GM21576 (cell line): ENCODE results near the gene SCMH1.

ENCODE experiments used
- ATAC-seq: cut with Tn5 transposase; IDR thresholded peaks from one replicate; pipeline ENCODE4 v1.9.1; 2021; ENCODE audit warnings: mild to moderate bottlenecking, moderate library complexity; ENCODE audit not compliant: unreplicated experiment

The SCMH1 gene

DNA sequence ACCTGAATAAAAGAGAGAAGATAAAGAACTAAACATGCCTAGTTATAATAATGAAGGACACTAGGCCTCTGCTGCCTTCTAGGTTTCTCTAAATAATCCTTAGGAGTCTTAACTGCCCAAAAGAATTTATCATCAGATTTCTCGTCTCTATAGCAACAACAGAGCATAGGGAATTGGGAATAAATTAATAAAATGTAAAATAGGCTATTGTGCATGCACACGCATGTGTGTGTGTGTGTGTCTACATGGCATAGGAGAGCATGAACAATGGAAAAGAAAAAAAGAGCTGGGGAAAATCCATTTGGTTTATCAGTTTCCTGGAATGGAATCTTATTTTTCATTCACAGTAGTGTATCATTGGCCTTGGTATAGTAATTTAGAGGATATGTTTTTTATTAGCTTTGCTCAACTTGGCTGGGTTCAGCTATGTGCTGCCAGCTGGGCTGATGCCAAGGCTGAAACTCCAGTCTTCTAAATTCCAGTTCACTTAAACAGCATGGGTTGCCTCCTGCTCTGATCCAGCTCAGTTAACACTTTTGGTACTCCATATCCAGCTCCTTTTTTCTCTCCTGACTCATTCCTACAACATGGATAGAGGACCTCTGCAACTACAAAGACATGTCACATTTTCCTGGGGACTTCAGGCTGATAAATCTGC lies 140.0 kb downstream of the SCMH1 start:
- no peak for ATAC-seq

DNA sequence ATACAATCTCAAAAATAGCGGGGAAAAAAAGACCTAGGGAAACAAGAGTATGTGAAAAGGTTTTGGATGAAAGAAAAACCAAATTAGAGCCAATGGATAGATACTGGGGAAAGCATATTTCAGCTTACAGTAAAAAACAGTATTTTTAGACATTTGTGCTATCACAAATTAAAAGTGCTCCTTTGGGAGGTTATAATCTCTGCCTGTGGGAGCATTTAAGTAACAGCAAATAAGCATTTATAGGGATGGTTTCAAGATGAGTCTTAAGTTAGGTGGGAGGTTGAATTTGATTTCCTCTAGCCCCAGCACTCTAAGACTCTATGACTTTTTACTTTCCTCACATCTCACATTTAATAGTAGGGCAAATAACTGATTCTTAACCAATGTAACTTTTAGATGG lies 141.0 kb downstream of the SCMH1 start:
- ATAC-seq, result no peak

DNA sequence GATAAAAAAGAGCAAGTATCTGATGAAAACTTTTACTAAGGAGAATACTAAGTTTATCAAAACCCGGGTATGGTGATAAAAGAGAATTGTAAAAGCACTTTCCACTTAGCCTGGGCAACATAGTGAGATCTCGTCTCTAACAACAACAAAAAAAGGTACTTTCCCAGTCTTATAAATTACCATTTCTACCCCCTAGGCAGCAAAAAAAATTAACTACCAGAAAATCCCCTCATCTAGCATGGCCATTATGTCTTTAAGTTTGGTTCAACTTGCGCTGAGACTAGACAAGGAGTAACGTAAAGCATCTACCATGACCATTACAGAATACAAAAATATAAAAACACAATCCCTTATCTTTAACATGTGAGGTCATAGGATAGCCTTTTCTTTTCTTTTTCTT lies 141.9 kb downstream of the SCMH1 start:
- ATAC-seq, result no peak

DNA sequence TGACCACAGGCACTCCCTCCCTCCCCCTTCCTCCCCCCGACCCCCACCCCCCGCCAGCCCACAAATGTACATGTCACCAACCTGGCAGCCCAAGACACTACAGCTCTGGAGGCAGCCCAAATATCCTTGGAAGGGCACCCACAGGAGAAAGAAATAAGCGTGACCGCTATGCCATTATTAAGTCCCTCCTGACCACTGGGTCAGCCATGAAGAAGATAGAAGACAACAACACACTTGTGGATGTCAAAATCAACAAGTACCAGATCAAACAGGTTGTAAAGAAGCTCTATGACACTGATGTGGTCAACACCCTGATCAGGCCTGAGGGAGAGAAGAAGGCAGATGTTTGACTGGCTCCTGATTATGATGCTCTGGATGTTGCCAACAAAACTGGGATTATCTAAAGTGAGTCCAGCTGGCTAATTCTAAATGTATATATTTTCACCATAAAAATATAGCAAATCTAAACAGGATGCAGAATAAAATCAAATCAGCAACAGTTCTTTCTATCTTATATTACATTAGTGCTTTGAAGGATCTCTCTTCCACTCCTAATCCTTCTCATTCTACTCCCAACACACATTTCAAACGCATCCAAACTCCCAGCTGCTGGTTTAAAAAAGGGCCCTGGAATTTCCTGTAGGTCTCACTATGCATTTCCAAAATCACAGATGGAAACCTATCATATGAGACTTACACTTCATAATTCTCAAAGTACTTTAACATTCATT lies 143.2 kb downstream of the SCMH1 start:
- no peak for ATAC-seq

DNA sequence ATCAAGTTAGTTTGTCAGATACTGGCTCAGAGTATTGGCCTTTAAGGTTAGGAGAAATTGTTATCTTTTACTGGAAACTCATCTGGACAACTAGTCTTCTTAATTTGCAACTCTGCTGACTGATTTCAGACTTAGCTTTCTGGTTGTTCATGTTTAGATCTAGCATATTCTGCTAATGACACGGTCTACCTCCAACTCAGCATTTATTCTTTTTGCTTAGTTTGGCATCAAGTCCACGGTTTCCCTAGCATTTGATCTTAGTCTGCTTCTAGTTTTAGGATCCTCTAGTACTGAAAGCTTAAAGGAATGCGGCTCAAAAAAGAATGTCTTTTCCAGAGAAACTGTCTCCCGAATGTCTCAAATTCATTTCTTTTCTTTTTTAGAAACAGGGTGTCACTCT lies 145.0 kb downstream of the SCMH1 start:
- ATAC-seq, result no peak

DNA sequence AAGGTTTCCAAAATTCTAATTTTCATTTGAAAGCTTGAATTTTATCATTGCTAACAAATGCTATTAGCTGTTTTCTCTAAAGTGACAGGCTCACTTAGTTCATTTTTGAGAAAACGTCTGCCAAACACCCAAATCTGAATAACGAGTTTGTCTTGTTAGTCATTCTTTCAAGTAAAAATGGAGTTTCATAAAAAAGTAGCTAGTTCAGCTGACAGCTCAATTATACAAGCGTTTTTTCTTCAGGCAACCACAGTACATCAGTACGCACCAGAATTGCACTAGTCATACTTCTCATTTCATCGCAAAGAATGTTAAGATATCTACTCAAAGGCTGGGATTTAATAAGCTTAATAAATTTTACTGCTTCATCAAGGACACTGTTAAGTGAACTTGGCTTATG lies 148.3 kb downstream of the SCMH1 start:
- no peak for ATAC-seq

DNA sequence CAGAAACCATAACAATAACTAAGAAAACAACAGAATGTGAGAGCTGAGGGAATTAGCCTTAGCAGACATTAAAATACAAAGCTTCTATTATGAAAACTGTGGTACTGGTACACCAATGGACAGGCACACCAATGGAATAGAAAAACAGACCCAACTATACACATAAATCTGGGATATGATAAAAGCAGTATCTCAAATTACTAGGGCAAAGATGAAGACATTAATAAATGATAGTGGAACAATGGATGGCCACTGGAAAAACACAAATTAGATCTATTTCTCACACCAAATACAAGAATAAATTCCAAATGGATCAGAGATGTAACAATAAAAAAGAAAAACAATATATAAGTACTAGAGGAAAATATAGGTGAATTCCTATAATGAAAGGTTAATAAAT lies 155.2 kb downstream of the SCMH1 start:
- no peak for ATAC-seq

DNA sequence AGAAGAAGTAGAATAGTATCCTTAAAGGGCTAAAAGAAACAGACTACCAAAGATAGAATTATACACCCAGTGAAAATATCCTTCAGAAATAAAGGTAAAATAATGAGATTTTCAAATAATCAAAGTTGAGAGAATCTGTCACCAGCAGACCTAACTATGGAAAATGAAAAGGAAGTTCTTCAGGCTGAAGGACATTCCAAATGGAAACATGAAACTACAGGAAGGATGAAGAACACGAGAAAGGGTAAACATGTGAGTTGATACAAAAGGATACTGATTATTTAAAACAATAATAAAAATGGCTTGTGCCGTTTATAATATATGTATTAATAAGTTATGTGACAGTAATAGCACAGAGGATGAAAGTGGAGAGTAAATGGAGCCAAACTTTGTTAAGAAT lies 163.5 kb downstream of the SCMH1 start:
- no peak for ATAC-seq

DNA sequence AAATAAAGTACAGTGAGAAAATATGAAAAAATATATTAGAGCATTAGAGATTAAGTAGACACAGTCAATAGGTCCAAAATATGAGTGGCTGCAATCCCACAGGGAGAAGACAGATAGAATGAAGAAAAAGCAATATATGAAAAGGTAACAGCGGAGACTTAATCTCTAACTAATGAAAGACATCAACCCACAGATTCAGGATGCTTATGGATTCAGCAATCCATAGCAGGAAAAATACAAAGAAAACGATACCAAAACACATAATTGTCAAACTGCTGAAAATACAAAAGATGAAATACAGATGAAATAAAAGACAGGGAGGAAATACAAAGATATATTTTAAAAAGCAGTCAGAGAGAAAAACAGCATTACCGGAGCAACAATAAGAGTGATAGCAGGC lies 163.9 kb downstream of the SCMH1 start:
- no peak for ATAC-seq

DNA sequence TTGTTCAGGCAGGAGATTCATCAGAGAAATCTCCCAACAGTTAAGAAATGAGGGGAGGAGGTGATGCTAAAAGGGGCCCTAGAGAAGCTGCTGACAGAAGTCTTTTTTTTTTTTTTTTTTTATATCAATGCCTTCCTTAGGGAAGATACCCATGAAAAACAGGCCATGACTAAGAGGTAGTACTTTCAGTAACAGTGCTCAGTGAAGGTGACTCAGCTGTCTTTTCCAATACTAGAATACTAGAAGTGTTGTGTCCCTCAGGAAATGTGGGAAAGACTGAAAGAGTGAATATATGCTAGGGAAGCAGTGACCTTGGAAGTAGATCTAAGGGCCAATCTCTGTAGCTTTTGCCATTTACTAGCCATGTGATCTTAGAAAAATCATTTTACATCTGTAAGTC lies 168.1 kb downstream of the SCMH1 start:
- ATAC-seq, result no peak

DNA sequence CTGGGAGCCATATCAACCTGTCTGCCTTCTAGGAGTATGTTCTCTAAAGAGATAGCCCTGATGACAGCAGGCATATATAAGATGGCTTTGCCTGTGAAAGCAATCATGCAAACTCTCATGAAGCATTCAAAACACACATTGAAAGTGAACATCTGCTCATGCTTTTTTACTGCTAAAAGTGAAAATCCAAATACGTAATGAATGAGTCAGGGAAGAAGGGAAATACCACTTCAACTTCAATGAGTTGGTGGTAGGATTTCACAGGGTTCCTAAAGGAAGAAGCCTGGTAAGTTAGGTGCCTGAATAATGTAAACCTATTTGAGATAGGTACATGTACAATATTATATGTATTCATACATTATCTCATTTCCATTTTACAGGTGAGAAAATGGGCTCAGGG lies 170.1 kb downstream of the SCMH1 start:
- ATAC-seq, result no peak

DNA sequence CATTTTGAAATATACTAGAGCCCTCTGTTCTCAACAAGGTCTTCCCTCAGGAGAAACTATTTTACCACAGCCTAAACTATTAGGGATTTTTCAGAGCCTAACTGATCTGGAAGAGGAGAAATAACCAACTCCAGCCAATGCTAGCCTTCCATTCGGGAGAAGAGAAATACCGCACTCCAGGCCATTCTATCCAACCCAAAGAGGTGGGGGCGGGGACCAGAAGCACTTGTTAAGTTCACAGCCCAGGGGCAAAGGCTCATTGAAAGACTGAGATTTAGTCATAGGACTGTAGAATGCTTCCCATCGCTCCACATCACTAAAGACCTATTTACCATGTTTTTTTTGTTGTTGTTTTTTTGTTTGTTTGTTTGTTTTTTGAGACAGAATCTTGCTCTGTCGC lies 185.2 kb downstream of the SCMH1 start:
- no peak for ATAC-seq

DNA sequence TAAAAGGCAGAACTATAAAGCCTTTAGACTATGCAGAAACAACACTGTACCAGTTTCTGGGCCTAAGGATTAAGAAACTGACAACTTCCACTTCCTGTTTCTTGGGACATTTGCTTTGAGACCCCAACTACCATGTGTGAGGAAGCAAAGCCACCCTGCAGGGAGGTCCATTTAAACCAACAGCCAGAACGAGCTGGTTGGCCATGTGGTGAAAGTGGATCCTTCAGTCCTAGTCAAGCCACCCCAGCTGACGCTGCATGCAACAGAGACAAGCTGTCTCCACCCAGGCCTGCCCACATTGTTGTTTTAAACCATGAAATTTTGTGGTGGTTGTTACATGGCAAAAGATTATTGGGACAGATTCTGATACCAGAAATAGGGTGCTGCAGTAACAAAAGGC lies 188.8 kb downstream of the SCMH1 start:
- no peak for ATAC-seq

DNA sequence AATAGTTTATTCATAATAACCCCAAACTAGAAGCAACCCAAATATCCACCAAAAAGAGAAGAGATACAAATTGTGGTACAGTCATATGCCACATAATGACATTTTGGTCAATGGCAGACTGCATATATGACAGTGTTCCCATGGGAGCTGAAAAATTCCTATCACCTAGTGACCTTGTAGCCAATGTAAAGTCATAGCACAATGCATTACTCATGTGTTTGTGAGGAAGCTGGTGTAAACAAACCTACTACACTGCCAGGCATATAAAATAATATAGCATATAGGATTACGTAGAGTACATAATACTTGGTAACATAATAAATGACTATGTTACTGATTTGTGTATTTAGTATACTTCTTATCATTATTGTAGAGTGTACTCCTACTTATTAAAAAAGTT lies 191.1 kb downstream of the SCMH1 start:
- no peak for ATAC-seq

DNA sequence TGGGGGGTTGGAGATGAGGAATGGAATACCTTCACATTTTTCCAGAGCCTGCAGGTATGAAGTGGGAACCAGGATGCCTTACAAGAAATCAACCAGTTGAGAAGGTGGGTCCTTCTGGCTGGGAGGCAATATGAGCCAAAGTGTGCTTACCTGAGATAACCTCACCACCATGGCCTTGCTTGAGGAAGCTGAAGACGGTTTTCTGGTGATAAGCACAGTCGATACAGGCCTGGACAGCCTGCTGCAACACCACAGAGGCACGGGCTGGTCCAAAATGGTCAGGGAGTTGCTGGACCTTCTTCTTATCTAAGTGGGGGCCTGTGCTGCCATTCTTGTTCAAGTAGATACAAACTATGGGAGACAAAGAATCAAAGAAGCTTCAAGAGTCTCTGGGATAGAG lies 193.6 kb downstream of the SCMH1 start:
- ATAC-seq, result no peak

DNA sequence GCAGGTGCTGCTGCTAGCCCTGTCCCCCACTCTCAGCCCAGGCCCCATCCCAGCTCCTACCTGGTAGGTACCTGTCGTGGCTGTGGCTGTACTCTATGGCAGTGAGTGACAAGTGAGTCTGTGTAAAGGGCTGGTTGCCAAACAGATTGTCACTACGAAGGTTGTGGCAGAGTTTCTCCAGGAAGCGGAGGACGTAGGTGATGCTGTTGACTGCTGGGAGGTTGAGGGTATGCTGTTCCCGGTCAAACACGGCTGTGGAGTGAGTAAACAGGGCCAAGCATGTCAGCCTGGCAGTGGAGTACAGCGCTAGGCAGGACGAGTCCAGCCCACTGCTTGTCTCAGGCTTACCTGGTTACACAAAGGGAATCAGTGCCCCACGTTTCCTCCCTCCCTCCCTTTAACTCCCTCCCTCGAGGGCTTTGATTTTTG lies 195.7 kb downstream of the SCMH1 start:
- ATAC-seq, result no peak

DNA sequence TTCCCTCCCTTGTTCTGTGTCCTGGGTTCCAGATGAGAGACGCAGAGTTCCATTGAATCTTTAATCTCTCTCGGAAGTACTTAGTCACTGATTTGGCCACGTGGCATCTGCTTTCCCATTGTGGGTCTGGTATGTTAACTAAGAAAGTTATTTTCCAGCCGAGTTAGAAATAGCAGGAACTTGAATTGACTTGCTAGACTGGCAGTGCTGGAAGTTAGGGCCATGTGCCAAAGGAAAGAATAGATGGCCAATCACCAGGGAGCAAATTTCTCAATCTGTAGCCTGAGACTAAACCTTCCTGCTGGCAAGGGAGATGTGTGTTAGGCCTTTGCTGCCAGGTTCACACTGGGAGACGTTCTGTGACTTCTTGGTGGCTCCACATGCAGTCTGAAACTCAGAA lies 196.4 kb downstream of the SCMH1 start:
- ATAC-seq, result no peak

DNA sequence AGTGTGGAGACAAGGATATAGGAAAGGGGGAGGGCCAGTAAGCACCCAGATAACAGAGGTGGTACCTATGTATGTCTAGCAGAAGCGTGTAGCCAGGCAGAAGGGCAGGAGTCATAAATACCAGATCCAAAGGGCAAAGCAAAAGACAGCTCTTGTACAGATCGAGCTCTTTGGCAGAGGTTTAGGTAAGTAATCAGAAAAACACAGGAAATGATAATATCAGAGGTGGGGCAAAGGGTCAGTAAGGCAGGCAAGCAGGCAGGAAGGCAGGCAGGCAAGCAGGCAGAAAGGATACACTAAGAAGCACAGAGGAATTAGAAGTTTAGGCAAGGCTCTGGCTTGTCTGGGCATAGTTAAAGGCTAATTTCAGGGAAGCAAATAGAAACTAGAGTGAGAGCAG lies 197.9 kb downstream of the SCMH1 start:
- no peak for ATAC-seq

DNA sequence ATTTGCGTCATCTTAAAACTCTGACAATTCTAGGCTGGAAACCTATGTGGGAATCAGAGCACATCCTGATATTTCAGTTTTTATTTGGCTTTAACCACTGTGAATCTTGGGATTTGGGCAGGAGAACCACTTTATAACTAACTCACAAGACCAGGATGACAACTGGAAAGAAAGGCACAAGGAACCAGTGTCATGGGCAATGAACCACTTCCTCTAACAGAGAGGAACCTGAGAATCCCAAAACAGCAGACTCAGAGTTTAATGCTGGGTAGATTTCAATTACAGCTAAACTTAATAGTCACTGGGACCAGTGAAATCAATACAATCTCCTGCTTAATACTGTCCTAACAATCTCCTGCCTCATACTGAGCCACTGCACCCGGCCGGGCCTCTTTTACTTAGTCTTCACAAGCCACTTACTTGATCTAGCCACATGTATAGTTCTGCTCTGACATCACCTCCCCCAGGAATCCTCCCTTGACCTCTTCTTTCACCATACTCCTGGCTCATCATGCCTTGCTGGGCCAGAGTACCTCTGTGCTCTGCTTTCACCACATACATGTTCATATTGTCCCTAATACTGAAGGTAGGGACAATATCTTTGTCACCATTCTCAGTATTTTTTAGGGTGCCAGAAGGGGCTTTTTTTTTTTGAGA lies 200.4 kb downstream of the SCMH1 start:
- no peak for ATAC-seq

DNA sequence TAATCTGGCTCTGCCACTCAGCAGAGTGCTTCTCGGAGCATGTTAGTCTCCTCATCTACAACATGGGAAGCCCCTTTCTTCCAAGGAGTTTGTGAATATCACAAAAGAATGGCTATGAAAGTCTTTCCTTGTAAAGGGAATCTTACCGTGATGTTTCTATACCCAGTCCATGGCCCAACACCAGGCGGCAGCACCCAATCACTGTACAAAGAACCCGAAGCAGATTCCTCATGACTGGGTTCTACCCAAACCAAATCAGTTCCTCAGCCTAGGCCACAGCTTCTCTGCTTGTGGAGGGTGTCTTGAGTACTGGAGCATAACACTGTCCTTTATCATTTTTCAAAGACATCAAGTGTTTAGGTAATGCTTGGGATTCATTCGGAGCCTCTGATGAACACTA lies 204.0 kb downstream of the SCMH1 start:
- ATAC-seq, result no peak

DNA sequence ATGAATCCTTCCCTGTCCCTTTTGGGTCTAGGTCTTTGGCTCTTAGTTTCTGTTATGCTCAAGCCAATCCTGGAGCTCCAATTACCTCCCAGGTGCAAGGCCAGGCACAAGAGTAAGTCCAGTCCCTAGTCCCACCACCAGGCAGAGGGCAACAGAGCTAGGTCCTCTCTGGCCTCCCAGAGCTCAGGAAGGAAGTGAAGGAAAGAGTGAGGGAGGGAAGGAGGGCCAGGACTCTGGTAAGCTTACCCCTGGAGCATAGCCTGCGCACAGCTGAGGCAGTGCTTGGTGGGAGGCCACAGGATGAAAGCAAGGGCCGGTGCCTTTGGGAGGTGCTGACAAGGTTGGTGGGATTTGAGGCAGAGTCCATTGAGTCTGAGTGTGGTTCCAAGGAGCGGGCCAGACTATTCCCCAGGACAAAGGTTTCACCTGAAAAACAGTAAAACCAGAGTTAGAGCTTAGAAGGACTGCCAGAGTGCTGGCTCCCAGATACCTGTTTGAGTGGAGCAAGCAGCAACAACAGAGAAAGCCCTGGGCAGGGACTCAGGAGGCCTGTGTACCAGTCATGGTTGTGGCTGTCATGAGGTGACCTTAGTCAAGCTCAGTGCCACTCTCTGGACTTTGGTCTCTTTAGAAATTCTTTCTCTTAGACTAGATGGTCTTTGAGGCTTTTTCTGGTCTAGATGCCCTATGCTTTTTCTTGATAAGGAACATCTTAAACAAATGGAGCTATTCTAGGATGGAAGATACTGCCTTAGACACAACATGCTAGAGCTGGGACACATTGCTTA lies 204.8 kb downstream of the SCMH1 start:
- ATAC-seq, result no peak

DNA sequence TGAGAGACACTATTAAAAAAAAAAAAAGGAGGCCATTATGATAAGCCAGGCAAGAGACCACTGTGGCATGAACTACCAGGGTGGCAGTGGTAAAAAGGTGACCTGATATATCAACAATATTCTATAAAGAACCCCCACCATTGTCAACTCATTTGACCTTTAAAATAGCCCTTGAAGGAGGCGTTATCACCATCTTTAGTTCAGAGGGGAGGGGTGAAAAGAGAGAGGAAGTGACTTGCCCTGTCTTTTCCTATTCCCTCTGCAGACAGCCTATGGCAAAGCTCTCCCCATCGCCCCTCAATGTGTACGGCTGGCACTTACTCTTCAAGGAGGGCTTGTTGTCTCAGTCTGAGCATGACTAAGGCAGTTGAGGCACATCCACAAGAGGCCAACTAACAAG lies 208.8 kb downstream of the SCMH1 start:
- ATAC-seq, result no peak
